ENCODE data around the gene COL9A1. TPM values are rescaled to one million over a fixed set of nuclear protein-coding genes. Genes with fewer than 3 reads are reported as not detected.

Gene COL9A1
- total RNA-seq, 1 experiment from 2014 or later = not detected

GRCh38 chr6:70194421-70194820 lies 108.5 kb downstream of the COL9A1 start:
- peaks cover 11% of the 10 kb centered on the region for H3K27me3 ChIP-seq (ENCODE audit: control insufficient read depth, insufficient read depth, low read length)
- no peaks in the 10 kb centered on the region for H3K9me3 ChIP-seq (ENCODE audit: control insufficient read depth, insufficient read depth, low read depth, low read length)
- ATAC-seq (no peak), DNase-seq (ENCODE audit: low read depth, low spot score) (no peak)
- no peak for TF ChIP-seq REST (IDR thresholded peaks at IDR 0.05; ENCODE audit: insufficient read depth in 1 of 2, low read depth in 2 of 2, low read length in 1 of 2)
- no peak for TF ChIP-seq TCF7L2 (IDR thresholded peaks at IDR 0.05; ENCODE audit: low read depth, low read length)
- TF ChIP-seq SIN3A (IDR thresholded peaks at IDR 0.05; ENCODE audit: borderline replicate concordance, insufficient read depth, low read depth, low read length) = no peak
- no peak for TF ChIP-seq POLR2AphosphoS5 (IDR thresholded peaks at IDR 0.05; ENCODE audit: low read depth, low read length)
- no peak for TF ChIP-seq CTCF (IDR thresholded peaks at IDR 0.05)
- no peaks in the 10 kb centered on the region for H3K4me1 ChIP-seq (ENCODE audit: control insufficient read depth, insufficient read depth, low read length)
- no peak overlapping the region for H3K27ac ChIP-seq (ENCODE audit: low read length)
- POLR2A ChIA-PET = no interaction called here
- no peaks in the 10 kb centered on the region for H3K36me3 ChIP-seq (ENCODE audit: control insufficient read depth, insufficient read depth, low read length)
- in situ Hi-C loops (cut with HindIII; ENCODE audit: low pct_unique_long_range_greater_than_20kb, low sequenced_read_pairs) (no loop called here), intact Hi-C loops (cut with micrococcal nuclease; ENCODE audit: unreplicated experiment) (no loop called here)
- no TSS peak for BruUV-seq (replicated peaks)
- CTCF ChIA-PET = no interaction called here
- no peak overlapping the region for H3K4me3 ChIP-seq (ENCODE audit: low read depth in 2 of 2, low read length in 2 of 2)

GRCh38 chr6:70188202-70188601 lies 114.7 kb downstream of the COL9A1 start:
- in situ Hi-C loops (cut with HindIII; ENCODE audit: low pct_unique_long_range_greater_than_20kb, low sequenced_read_pairs) = no loop called here
- H3K4me3 ChIP-seq (ENCODE audit: low read depth in 2 of 2, low read length in 2 of 2) = no peak overlapping the region
- no peaks in the 10 kb centered on the region for H3K36me3 ChIP-seq (ENCODE audit: control insufficient read depth, insufficient read depth, low read length)
- POLR2A ChIA-PET = no interaction called here
- BruUV-seq (replicated peaks) = no TSS peak
- no peak overlapping the region for H3K27ac ChIP-seq (ENCODE audit: low read length)
- no peak for DNase-seq (ENCODE audit: low read depth, low spot score)
- CTCF ChIA-PET = no interaction called here
- no peak for ATAC-seq
- H3K4me1 ChIP-seq (ENCODE audit: control insufficient read depth, insufficient read depth, low read length) = no peaks in the 10 kb centered on the region
- TF ChIP-seq REST (IDR thresholded peaks at IDR 0.05; ENCODE audit: insufficient read depth in 1 of 2, low read depth in 2 of 2, low read length in 1 of 2) = no peak
- no peak for TF ChIP-seq POLR2AphosphoS5 (IDR thresholded peaks at IDR 0.05; ENCODE audit: low read depth, low read length)
- TF ChIP-seq TCF7L2 (IDR thresholded peaks at IDR 0.05; ENCODE audit: low read depth, low read length) = no peak
- TF ChIP-seq SIN3A (IDR thresholded peaks at IDR 0.05; ENCODE audit: borderline replicate concordance, insufficient read depth, low read depth, low read length) = no peak
- no peaks in the 10 kb centered on the region for H3K9me3 ChIP-seq (ENCODE audit: control insufficient read depth, insufficient read depth, low read depth, low read length)
- H3K27me3 ChIP-seq (ENCODE audit: control insufficient read depth, insufficient read depth, low read length) = peaks cover 6% of the 10 kb centered on the region; the same call in 1 of the 2 replicates
- intact Hi-C loops (cut with micrococcal nuclease; ENCODE audit: unreplicated experiment) = no loop called here
